HCT116 (cell line): Measurements from ENCODE around the gene SPEN. TPM values are rescaled to one million over a fixed set of nuclear protein-coding genes. Genes with fewer than 3 reads are reported as not detected.

ENCODE experiments used
- ATAC-seq: fragments of 200-7000 bp; cut with Tn5 transposase; 2 replicates; pipeline ENCODE4 v1.9.1; 2020; ENCODE audit warnings: mild to moderate bottlenecking, moderate library complexity
- BruUV-seq: library from RNA; stranded (reverse); fragments of 400-500 nt; replicated peaks from 2 replicates; lab custom pipeline; 2021; lab: Mats Ljungman, UMichigan
- CTCF ChIA-PET: fragments of 300-600 bp; sonication (Branson Sonifier 250); formaldehyde crosslinking; loops from one replicate; lab custom pipeline; 2021; ENCODE audit warnings: antibody characterized with exemption; lab: Charles Lee
- POLR2A ChIA-PET: fragments of 300-600, 350-600 bp; sonication (Branson Sonifier 250); formaldehyde crosslinking; loops from one replicate; lab custom pipeline; 2021; ENCODE audit warnings: antibody characterized with exemption; lab: Charles Lee
- RAD21 ChIA-PET, 2 experiments: fragments of 300-600 bp; sonication (Branson Sonifier 250); formaldehyde crosslinking; loops; one replicate each; lab custom pipeline; 2023; ENCODE audit warnings: low total read pairs in 2 of 2; ENCODE audit not compliant: uncharacterized antibody in 2 of 2, unreplicated experiment in 2 of 2, low non-redundant PET in 1 of 2; lab: Charles Lee
- DNase-seq: peaks from one replicate; pipeline ENCODE4 v3.0.0-alpha.2; 2010; ENCODE audit warnings: low read depth, low spot score
- H2AFZ ChIP-seq: fragments of 200-600 bp; shearing (Covaris generic), sonication (generic); 2 replicates; pipeline ENCODE4 v1.6.1; 2017; ENCODE audit warnings: low read depth, mixed run types, mixed read lengths, antibody characterized with exemption, low read length; ENCODE audit not compliant: poor library complexity, severe bottlenecking
- H3K27ac ChIP-seq: 2 replicates; pipeline ENCODE4 v1.5.1; 2012; ENCODE audit warnings: low read depth, low read length
- H3K27me3 ChIP-seq: fragments of 200-600 bp; sonication (generic); 2 replicates; pipeline ENCODE4 v1.6.1; 2016; ENCODE audit warnings: mixed run types, low read length, mixed read lengths; ENCODE audit not compliant: insufficient read depth
- H3K36me3 ChIP-seq, 2 experiments: fragments of 200-500 bp in 1 of 2; fragments of 200-600 bp in 1 of 2; sonication (Bioruptor generic) in 1 of 2; sonication (generic) in 1 of 2; 2 replicates each; pipeline versions ENCODE4 v1.5.1 to v1.6.1; 2014 to 2016; ENCODE audit warnings: low read length in 2 of 2, inconsistent platforms in 1 of 2, mixed read lengths in 1 of 2, mixed run types in 1 of 2; ENCODE audit not compliant: insufficient read depth in 2 of 2, control insufficient read depth in 1 of 2
- H3K4me1 ChIP-seq, 2 experiments: fragments of 200-600 bp in 1 of 2; sonication (generic) in 1 of 2; 2 replicates each; pipeline versions ENCODE4 v1.5.1 to v1.6.1; 2012 to 2017; ENCODE audit warnings: low read length in 2 of 2, inconsistent platforms in 1 of 2, mild to moderate bottlenecking in 1 of 2, mixed read lengths in 1 of 2, mixed run types in 1 of 2, moderate library complexity in 1 of 2; ENCODE audit not compliant: insufficient read depth in 2 of 2, control insufficient read depth in 1 of 2
- H3K4me2 ChIP-seq: fragments of 200-600 bp; sonication (generic); 2 replicates; pipeline ENCODE4 v1.6.1; 2017; ENCODE audit warnings: mixed run types, low read length, mixed read lengths
- H3K4me3 ChIP-seq, 2 experiments: fragments of 200-600 bp in 1 of 2; sonication (generic) in 1 of 2; replicated peaks in 1 of 2; 2 replicates each; pipeline ENCODE4 v1.5.1; 2011 to 2016; ENCODE audit warnings: low read length in 2 of 2, control low read depth in 1 of 2, low read depth in 1 of 2, mild to moderate bottlenecking in 1 of 2, mixed read lengths in 1 of 2, mixed run types in 1 of 2
- H3K79me2 ChIP-seq: fragments of 200-600 bp; sonication (generic); 2 replicates; pipeline ENCODE4 v1.6.1; 2017; ENCODE audit warnings: mild to moderate bottlenecking, mixed run types, low read length, moderate library complexity, mixed read lengths; ENCODE audit not compliant: insufficient read depth
- H3K9ac ChIP-seq: fragments of 200-600 bp; sonication (generic); 2 replicates; pipeline ENCODE4 v1.6.1; 2016; ENCODE audit warnings: low read length, mixed read lengths
- H3K9me2 ChIP-seq: fragments of 200-600 bp; sonication (generic), shearing (Covaris generic); 2 replicates; pipeline ENCODE4 v1.6.1; 2017; ENCODE audit warnings: mixed run types, mild to moderate bottlenecking, moderate library complexity; ENCODE audit not compliant: insufficient read depth
- H3K9me3 ChIP-seq, 2 experiments: fragments of 200-500 bp in 1 of 2; fragments of 200-600 bp in 1 of 2; sonication (Bioruptor generic) in 1 of 2; sonication (generic) in 1 of 2; 2 replicates each; pipeline ENCODE4 v1.6.1; 2014 to 2017; ENCODE audit warnings: low read length in 2 of 2, mixed read lengths in 2 of 2, inconsistent platforms in 1 of 2, low read depth in 1 of 2, mild to moderate bottlenecking in 1 of 2, mixed run types in 1 of 2, moderate library complexity in 1 of 2; ENCODE audit not compliant: control insufficient read depth in 1 of 2, insufficient read depth in 1 of 2
- H4K20me1 ChIP-seq: fragments of 200-600 bp; sonication (generic), shearing (Covaris generic); 2 replicates; pipeline ENCODE4 v1.6.1; 2017; ENCODE audit warnings: mixed run types, mild to moderate bottlenecking, moderate library complexity; ENCODE audit not compliant: insufficient read depth
- CBX3 ChIP-seq: IDR thresholded peaks from 2 replicates; pipeline ENCODE4 v1.6.1; 2012; ENCODE audit warnings: low read depth
- JUND ChIP-seq: IDR thresholded peaks from 2 replicates; pipeline ENCODE4 v1.6.1; 2012
- POLR2A ChIP-seq: IDR thresholded peaks from 2 replicates; pipeline ENCODE4 v1.7.0; 2011; ENCODE audit warnings: borderline replicate concordance; ENCODE audit not compliant: insufficient read depth, insufficient read length; ENCODE audit errors: extremely low read depth
- POLR2AphosphoS5 ChIP-seq: IDR thresholded peaks from 2 replicates; pipeline ENCODE4 v1.6.1; 2011; ENCODE audit warnings: mild to moderate bottlenecking, low read depth, low read length, moderate library complexity
- RAD21 ChIP-seq: IDR thresholded peaks from 2 replicates; pipeline ENCODE4 v1.6.1; 2012; ENCODE audit warnings: low read depth, mild to moderate bottlenecking
- REST ChIP-seq: IDR thresholded peaks from 2 replicates; pipeline ENCODE4 v1.6.1; 2012; ENCODE audit warnings: low read depth
- SIN3A ChIP-seq: IDR thresholded peaks from 2 replicates; pipeline ENCODE4 v1.6.1; 2012; ENCODE audit warnings: low read depth
- TCF7L2 ChIP-seq: IDR thresholded peaks from 2 replicates; pipeline ENCODE4 v1.7.0; 2011; ENCODE audit warnings: borderline replicate concordance, inconsistent platforms; ENCODE audit not compliant: insufficient read depth, insufficient read length; ENCODE audit errors: extremely low read depth
- ZBTB33 ChIP-seq: IDR thresholded peaks from 2 replicates; pipeline ENCODE4 v1.6.1; 2011; ENCODE audit warnings: mild to moderate bottlenecking, low read length, moderate library complexity; ENCODE audit not compliant: insufficient replicate concordance; ENCODE audit errors: extremely low read depth
- ZFX ChIP-seq: fragments of 450-650 bp; IDR thresholded peaks from 2 replicates; pipeline ENCODE4 v1.6.1; 2017
- intact Hi-C: fragments of 100-400 bp; cut with micrococcal nuclease; formaldehyde crosslinking; loops from 2 replicates; pipeline ENCODE4 v1.10.0; 2022
- total RNA-seq: library from RNA; stranded (reverse); gene quantifications from one replicate; pipeline ENCODE4 v1.2.1, GENCODE V29; 2021; ENCODE audit not compliant: unreplicated experiment

Gene SPEN
- total RNA-seq, 1 experiment from 2014 or later, result 58.6 TPM

- no peaks in the 10 kb centered on the region for H3K9me2 ChIP-seq
- H3K4me1 ChIP-seq, result peaks cover 33 to 42% of the 10 kb centered on the region in 2 experiments
- H3K9me3 ChIP-seq, result no peaks in the 10 kb centered on the region
- CTCF ChIA-PET, result no interaction called here
- RAD21 ChIA-PET, result no interaction called here
- no peak for DNase-seq
- TF ChIP-seq REST, result no peak
- TF ChIP-seq CBX3, result no peak
- no peak for TF ChIP-seq ZFX
- no peak for TF ChIP-seq SIN3A
- no peak for TF ChIP-seq ZBTB33
- no peak for TF ChIP-seq POLR2AphosphoS5
- no peak for TF ChIP-seq TCF7L2
- TF ChIP-seq POLR2A, result no peak
- TF ChIP-seq JUND, result no peak
- no peak for TF ChIP-seq RAD21
- TF ChIP-seq, all 23 proteins: peak for 0
- POLR2A ChIA-PET, result interaction anchor here (0.9 kb wide), 1 partner anchor 13 kb away, joined by 4 read pairs; no protein-coding TSS in a partner anchor
- Histone ChIP-seq H3K27ac (no peak overlapping the region), H4K20me1 (0 out of 2 replicates have a peak, but pooled peaks cover 3% of the 10 kb centered on the region), H3K9ac (no peak overlapping the region), H3K79me2 (peaks cover 94% of the 10 kb centered on the region), H2AFZ (no peak overlapping the region), H3K4me3 (no peak overlapping the region), H3K4me2 (no peak overlapping the region; the same call in 1 of the 2 replicates), H3K27me3 (no peaks in the 10 kb centered on the region), H3K36me3 (no peaks in the 10 kb centered on the region)
- no peak for ATAC-seq
- no TSS peak for BruUV-seq
- intact Hi-C loops, result loop anchor here (5.0 kb wide), 1 partner anchor 36 kb away; no protein-coding TSS in a partner anchor
These were observed 3.9 kb downstream of the SPEN start for GRCh38 chr1:15851210-15852035.
